H1 (cell line): ENCODE data around the gene XKR7. TPM values are rescaled to one million over a fixed set of nuclear protein-coding genes. Genes with fewer than 3 reads are reported as not detected.
A peak's percentile ranks its signal among the peaks of the same experiment; 100 is the strongest.

Experiments used
- CTCF ChIA-PET: fragments of 300-600 bp; sonication (Branson Sonifier 250); formaldehyde crosslinking; loops from one replicate; lab custom pipeline; 2021; ENCODE audit not compliant: partially characterized antibody; lab: Charles Lee
- POLR2A ChIA-PET: fragments of 300-600 bp; sonication (Branson Sonifier 250); formaldehyde crosslinking; loops from one replicate; lab custom pipeline; 2021; ENCODE audit warnings: inconsistent platforms; ENCODE audit not compliant: partially characterized antibody; lab: Charles Lee
- DNase-seq, 2 experiments: peaks; one replicate each; pipeline versions ENCODE4 v3.0.0 to v3.0.0-alpha.2; 2010 to 2022; ENCODE audit warnings: low spot score in 2 of 2, low read depth in 1 of 2, mixed read lengths in 1 of 2
- FAIRE-seq: peaks from 2 replicates; lab custom pipeline; 2011; peaks lifted over from hg19 to GRCh38; lab: Jason Lieb, UNC
- H2AFZ ChIP-seq: 2 replicates; pipeline ENCODE4 v1.8.1; 2012; ENCODE audit warnings: low read length, inconsistent platforms
- H2AK5ac ChIP-seq: 2 replicates; pipeline ENCODE4 v1.6.1; 2013; ENCODE audit warnings: low read depth, low read length
- H2BK120ac ChIP-seq: replicated peaks from 2 replicates; pipeline ENCODE3; 2013; ENCODE audit warnings: low read depth, low read length, inconsistent platforms
- H2BK12ac ChIP-seq: 2 replicates; pipeline ENCODE4 v1.6.1; 2013; ENCODE audit warnings: low read depth, low read length
- H2BK15ac ChIP-seq: 2 replicates; pipeline ENCODE4 v1.6.1; 2013; ENCODE audit warnings: low read length
- H2BK20ac ChIP-seq: 2 replicates; pipeline ENCODE4 v1.6.1; 2013; ENCODE audit warnings: low read length
- H2BK5ac ChIP-seq: 2 replicates; pipeline ENCODE4 v1.6.1; 2013; ENCODE audit warnings: low read depth, low read length
- H3K14ac ChIP-seq: 2 replicates; pipeline ENCODE4 v1.6.1; 2013; ENCODE audit warnings: inconsistent platforms; ENCODE audit not compliant: insufficient read length
- H3K18ac ChIP-seq: 2 replicates; pipeline ENCODE4 v1.6.1; 2013; ENCODE audit warnings: low read length; ENCODE audit errors: extremely low read depth
- H3K23ac ChIP-seq: 2 replicates; pipeline ENCODE4 v1.6.1; 2013; ENCODE audit warnings: inconsistent platforms; ENCODE audit not compliant: insufficient read length
- H3K23me2 ChIP-seq: 2 replicates; pipeline ENCODE4 v1.6.1; 2013; ENCODE audit warnings: low read depth, low read length
- H3K27ac ChIP-seq: 2 replicates; pipeline ENCODE4 v1.6.1; 2011; ENCODE audit warnings: low read depth, low read length, inconsistent platforms
- H3K27me3 ChIP-seq, 4 experiments: replicated peaks in 1 of 4; 1 replicate in 1 of 4; 2 replicates in 3 of 4; pipeline versions ENCODE4 v1.6.1 to v1.8.1; 2011 to 2013; ENCODE audit warnings: low read length in 3 of 4, mild to moderate bottlenecking in 3 of 4, inconsistent platforms in 2 of 4, mixed read lengths in 2 of 4, moderate library complexity in 1 of 4; ENCODE audit not compliant: control insufficient read depth in 3 of 4, insufficient read depth in 3 of 4; ENCODE audit errors: extremely low read depth in 1 of 4
- H3K36me3 ChIP-seq, 4 experiments: 2 replicates each; pipeline versions ENCODE4 v1.6.1 to v1.8.1; 2011 to 2013; ENCODE audit warnings: mild to moderate bottlenecking in 4 of 4, low read length in 3 of 4, moderate library complexity in 2 of 4, control low read depth in 1 of 4, inconsistent platforms in 1 of 4; ENCODE audit not compliant: insufficient read depth in 4 of 4, control insufficient read depth in 2 of 4
- H3K4ac ChIP-seq: replicated peaks from 2 replicates; pipeline ENCODE3; 2013; ENCODE audit warnings: low read length, low read depth, mixed read lengths, inconsistent platforms; ENCODE audit not compliant: insufficient read length
- H3K4me1 ChIP-seq, 4 experiments: replicated peaks in 1 of 4; 1 replicate in 1 of 4; 2 replicates in 3 of 4; pipeline versions ENCODE4 v1.6.1 to v1.8.1; 2011 to 2013; ENCODE audit warnings: low read length in 3 of 4, inconsistent platforms in 2 of 4, mixed read lengths in 1 of 4; ENCODE audit not compliant: insufficient read depth in 4 of 4, control insufficient read depth in 3 of 4
- H3K4me2 ChIP-seq, 2 experiments: 2 replicates each; pipeline versions ENCODE4 v1.6.1 to v1.8.1; 2011 to 2013; ENCODE audit warnings: low read depth in 2 of 2, low read length in 2 of 2, control low read depth in 1 of 2, inconsistent platforms in 1 of 2, mild to moderate bottlenecking in 1 of 2; ENCODE audit not compliant: insufficient read depth in 1 of 2
- H3K4me3 ChIP-seq, 4 experiments: fragments of 200-600, 300-600 bp in 1 of 4; sonication (generic), shearing (Covaris generic), sonication (Bioruptor Twin) in 1 of 4; 2 replicates each; pipeline versions ENCODE4 v1.5.1 to v1.8.1; 2011 to 2016; ENCODE audit warnings: low read length in 4 of 4, low read depth in 3 of 4, control low read depth in 2 of 4, inconsistent platforms in 2 of 4, mild to moderate bottlenecking in 2 of 4, mixed read lengths in 1 of 4, moderate library complexity in 1 of 4; ENCODE audit not compliant: insufficient read depth in 2 of 4; ENCODE audit errors: extremely low read depth in 1 of 4
- H3K56ac ChIP-seq: replicated peaks from 2 replicates; pipeline ENCODE3; 2013; ENCODE audit warnings: low read depth, mild to moderate bottlenecking, mixed read lengths, low read length, inconsistent platforms; ENCODE audit not compliant: insufficient read length
- H3K79me1 ChIP-seq: 2 replicates; pipeline ENCODE4 v1.6.1; 2013; ENCODE audit warnings: low read depth, low read length, control low read depth
- H3K79me2 ChIP-seq, 2 experiments: 2 replicates each; pipeline versions ENCODE4 v1.6.1 to v1.8.1; 2012 to 2013; ENCODE audit warnings: low read length in 2 of 2, mild to moderate bottlenecking in 2 of 2, inconsistent platforms in 1 of 2; ENCODE audit not compliant: insufficient read depth in 2 of 2, control insufficient read depth in 1 of 2
- H3K9ac ChIP-seq, 4 experiments: replicated peaks in 1 of 4; 1 replicate in 1 of 4; 2 replicates in 3 of 4; pipeline versions ENCODE4 v1.6.1 to v1.8.1; 2011 to 2013; ENCODE audit warnings: low read depth in 3 of 4, low read length in 3 of 4, control low read depth in 2 of 4, mild to moderate bottlenecking in 2 of 4, moderate library complexity in 2 of 4, inconsistent platforms in 1 of 4; ENCODE audit errors: extremely low read depth in 1 of 4
- H3K9me3 ChIP-seq, 2 experiments: 2 replicates each; pipeline versions ENCODE4 v1.6.1 to v1.8.1; 2012 to 2013; ENCODE audit warnings: mild to moderate bottlenecking in 2 of 2, moderate library complexity in 2 of 2, control low read depth in 1 of 2, inconsistent platforms in 1 of 2, low read depth in 1 of 2, low read length in 1 of 2, mixed read lengths in 1 of 2; ENCODE audit not compliant: insufficient read depth in 2 of 2
- H4K20me1 ChIP-seq, 2 experiments: replicated peaks in 1 of 2; 2 replicates each; pipeline versions ENCODE3 to v1.8.1; 2011 to 2013; ENCODE audit warnings: inconsistent platforms in 2 of 2, low read length in 2 of 2, mild to moderate bottlenecking in 1 of 2; ENCODE audit not compliant: insufficient read depth in 2 of 2, control insufficient read depth in 1 of 2
- H4K5ac ChIP-seq: 2 replicates; pipeline ENCODE4 v1.6.1; 2013; ENCODE audit warnings: low read length, low read depth, mixed read lengths, inconsistent platforms; ENCODE audit not compliant: insufficient read length
- H4K8ac ChIP-seq: 2 replicates; pipeline ENCODE4 v1.8.0; 2013; ENCODE audit warnings: mild to moderate bottlenecking, moderate library complexity, low read length, inconsistent platforms; ENCODE audit not compliant: insufficient read depth; ENCODE audit errors: extremely low read depth
- H4K91ac ChIP-seq: replicated peaks from 2 replicates; pipeline ENCODE3; 2013; ENCODE audit warnings: low read length, mixed read lengths, inconsistent platforms; ENCODE audit not compliant: insufficient read length
- GTF2F1 ChIP-seq: IDR thresholded peaks from 2 replicates; pipeline ENCODE4 v1.6.1; 2012; ENCODE audit warnings: low read depth, low read length, improper control_type of control experiment, borderline replicate concordance
- HDAC2 ChIP-seq, 2 experiments: fragments of 300-600 bp in 1 of 2; sonication (generic) in 1 of 2; IDR thresholded peaks; 2 replicates each; pipeline ENCODE4 v1.6.1; 2011 to 2012; ENCODE audit warnings: low read depth in 2 of 2, low read length in 2 of 2, mild to moderate bottlenecking in 2 of 2, moderate library complexity in 2 of 2, borderline replicate concordance in 1 of 2, inconsistent platforms in 1 of 2
- MAX ChIP-seq: IDR thresholded peaks from 2 replicates; pipeline ENCODE4 v1.6.1; 2012; ENCODE audit warnings: inconsistent platforms
- NANOG ChIP-seq: IDR thresholded peaks from 2 replicates; pipeline ENCODE4 v1.6.1; 2011; ENCODE audit warnings: low read length, low read depth, mild to moderate bottlenecking, inconsistent platforms; ENCODE audit not compliant: insufficient read depth, poor library complexity, severe bottlenecking
- RFX5 ChIP-seq: IDR thresholded peaks from 2 replicates; pipeline ENCODE4 v1.6.1; 2011; ENCODE audit warnings: low read depth, low read length, improper control_type of control experiment, borderline replicate concordance
- RXRA ChIP-seq: IDR thresholded peaks from 2 replicates; pipeline ENCODE4 v1.6.1; 2011; ENCODE audit warnings: low read depth, mild to moderate bottlenecking, low read length, moderate library complexity; ENCODE audit not compliant: insufficient read depth
- SAP30 ChIP-seq: fragments of 300-600 bp; sonication (generic); IDR thresholded peaks from 2 replicates; pipeline ENCODE4 v1.7.1; 2012; ENCODE audit warnings: low read length, moderate library complexity, mild to moderate bottlenecking, inconsistent platforms; ENCODE audit not compliant: insufficient read depth, insufficient replicate concordance
- WGBS, 2 experiments: shearing (Covaris generic) in 1 of 2; methylation state at CpG; one replicate each; pipeline versions ENCODE4 v1.1.6 to v1.1.7; 2013 to 2015; ENCODE audit warnings: low lambda C conversion rate in 2 of 2, mixed read lengths in 2 of 2, inconsistent platforms in 1 of 2, low coverage in 1 of 2, missing lambda C conversion rate in 1 of 2; ENCODE audit not compliant: insufficient replicate concordance in 2 of 2, insufficient coverage in 1 of 2, insufficient read length in 1 of 2; ENCODE audit errors: extremely low coverage in 1 of 2, missing lambda C conversion rate in 1 of 2; 5-methylcytosine and 5-hydroxymethylcytosine counted together
- polyA plus RNA-seq, 7 experiments: library from polyadenylated mRNA; depleted of rRNA in 3 of 7; stranded (reverse) in 5 of 7; unstranded in 2 of 7; fragments of >200 nt in 5 of 7; fragments of 200-250 nt in 2 of 7; gene quantifications; 1 replicate in 5 of 7; 2 replicates in 1 of 7; 4 replicates in 1 of 7; pipeline versions ENCODE4 v1.2.1 to v1.2.3, GENCODE V29; 2011 to 2013; ENCODE audit warnings: missing spikeins in 2 of 7, mixed read lengths in 2 of 7
- total RNA-seq: library from RNA; stranded (reverse); fragmentation: NEBNext Ultra II Directional; extraction: Animal tissue kit (Norgen Biotek cat#: 25700); gene quantifications from 2 replicates; pipeline ENCODE4 v1.2.1, GENCODE V29; 2021

XKR7 gene
- total and polyA plus RNA-seq, 2 of the 8 experiments (the other 6 are each of a cell fraction or from before 2014, with no cell fraction given), result 1.8 to 2.4 TPM

- Histone ChIP-seq H3K4me3 (peak overlapping the region; percentile 51 to 97 (median 89)), H2AFZ (no peak overlapping the region), H3K18ac (no peak overlapping the region), H2BK15ac (no peak overlapping the region), H2AK5ac (no peak overlapping the region), H3K9me3 (peaks cover 2 to 6% of the 10 kb centered on the region in 2 experiments), H2BK12ac (no peak overlapping the region), H3K27ac (no peak overlapping the region; the same call in 1 of the 2 replicates), H4K5ac (no peak overlapping the region), H2BK120ac (no peak overlapping the region), H3K23ac (no peak overlapping the region), H3K4ac (no peak overlapping the region), H3K4me2 (peak overlapping the region; percentile 67 to 92), H3K36me3 (peaks cover 24 to 34% (median 31%) of the 10 kb centered on the region in 4 experiments), H3K4me1 (peaks cover 0 to 6% (median 1%) of the 10 kb centered on the region in 4 experiments; a peak in 3 of 7 replicates), H4K8ac (peak overlapping the region; percentile 57; the same call in 1 of the 2 replicates), H4K20me1 (peaks cover 4 to 6% of the 10 kb centered on the region in 2 experiments), H4K91ac (no peak overlapping the region), H3K14ac (no peak overlapping the region), H3K79me1 (no peaks in the 10 kb centered on the region; the same call in 1 of the 2 replicates), H3K27me3 (no peaks in the 10 kb centered on the region), H3K23me2 (peaks cover 2% of the 10 kb centered on the region; the same call in 1 of the 2 replicates), H3K9ac (peak overlapping the region; percentile 73 to 84 (median 77)), H2BK20ac (no peak overlapping the region), H3K79me2 (peaks cover 7 to 21% of the 10 kb centered on the region in 2 experiments; a peak in 3 of 4 replicates), H2BK5ac (no peak overlapping the region), H3K56ac (no peak overlapping the region)
- ChIA-PET POLR2A (interaction anchor here (0.6 to 2.2 kb wide), 11 partner anchors 9 to 111 kb away, joined by 3 to 15 read pairs (median 4); no protein-coding TSS in a partner anchor), CTCF (interaction anchor here (0.8 to 8.3 kb wide), 29 partner anchors 9 to 139 kb away, joined by 3 to 88 read pairs (median 5); no protein-coding TSS in a partner anchor)
- no peak for FAIRE-seq
- DNase-seq, result no peak
- 23% methylated on average over 6 of the region's 6 CpGs; no CpG with 5 or more reads in 1 of the 2 experiments for WGBS, 2 experiments
- TF ChIP-seq GTF2F1 (no peak), HDAC2 (IDR thresholded peaks at IDR 0.05; ENCODE audit: borderline replicate concordance in 1 of 2, low read depth in 2 of 2, low read length in 2 of 2) (no peak), NANOG (no peak), RFX5 (no peak), MAX (no peak), SAP30 (no peak), RXRA (no peak)
These were observed 16.8 kb upstream of the XKR7 start for GRCh38 chr20:31951203-31951529.
